GM12878 (cell line): ENCODE results near the gene SLCO2B1.

ENCODE experiments used
- CEBPB ChIP-seq, 2 experiments: fragments of 150-350 bp in 1 of 2; IDR thresholded peaks; 2 replicates each; pipeline ENCODE4 v1.6.1; 2012 to 2014; ENCODE audit warnings: low read depth in 2 of 2, low read length in 2 of 2, borderline replicate concordance in 1 of 2, inconsistent platforms in 1 of 2
- CTCF ChIP-seq, 3 experiments: IDR thresholded peaks in 2 of 3; conservative IDR thresholded peaks in 1 of 3; 2 replicates each; pipeline ENCODE4 v1.5.1; 2011; ENCODE audit warnings: low read depth in 3 of 3, low read length in 3 of 3, mild to moderate bottlenecking in 3 of 3, control low read depth in 2 of 3, moderate library complexity in 2 of 3, inconsistent platforms in 1 of 3, mixed read lengths in 1 of 3; ENCODE audit not compliant: control insufficient read depth in 2 of 3, insufficient read depth in 1 of 3; ENCODE audit errors: extremely low read depth in 1 of 3
- EP300 ChIP-seq, 2 experiments: fragments of 150-350 bp in 1 of 2; IDR thresholded peaks; 2 replicates each; pipeline ENCODE4 v1.6.1; 2011 to 2012; ENCODE audit warnings: low read depth in 2 of 2, low read length in 2 of 2, borderline replicate concordance in 1 of 2, improper control_type of control experiment in 1 of 2, inconsistent platforms in 1 of 2; ENCODE audit not compliant: control insufficient read depth in 1 of 2
- EZH2 ChIP-seq: IDR thresholded peaks from 2 replicates; pipeline ENCODE4 v1.6.1; 2012; ENCODE audit warnings: low read depth, mild to moderate bottlenecking, control low read depth, inconsistent platforms, low read length, borderline replicate concordance; ENCODE audit not compliant: control insufficient read depth
- LARP7 ChIP-seq: fragments of 450-650 bp; IDR thresholded peaks from 2 replicates; pipeline ENCODE4 v1.6.1; 2017; ENCODE audit warnings: mild to moderate bottlenecking
- MEF2A ChIP-seq: IDR thresholded peaks from 2 replicates; pipeline ENCODE4 v1.6.1; 2011; ENCODE audit warnings: low read depth, mild to moderate bottlenecking, low read length, moderate library complexity; ENCODE audit not compliant: insufficient read depth
- POLR2A ChIP-seq: IDR thresholded peaks from 2 replicates; pipeline ENCODE4 v1.6.1; 2011; ENCODE audit warnings: low read depth, mild to moderate bottlenecking, low read length
- SREBF2 ChIP-seq: IDR thresholded peaks from 2 replicates; pipeline ENCODE4 v1.6.1; 2012; ENCODE audit warnings: mild to moderate bottlenecking, low read length
- SUPT20H ChIP-seq: IDR thresholded peaks from 2 replicates; pipeline ENCODE4 v1.6.1; 2011; ENCODE audit warnings: low read depth, mild to moderate bottlenecking, low read length, moderate library complexity, borderline replicate concordance; ENCODE audit not compliant: control insufficient read depth
- TAF1 ChIP-seq: IDR thresholded peaks from 2 replicates; pipeline ENCODE4 v1.6.1; 2011; ENCODE audit warnings: mild to moderate bottlenecking, low read depth, low read length, borderline replicate concordance
- ZNF207 ChIP-seq: fragments of 450-650 bp; IDR thresholded peaks from 2 replicates; pipeline ENCODE4 v1.6.1; 2014; ENCODE audit warnings: antibody characterized with exemption, mild to moderate bottlenecking, borderline replicate concordance
- TF ChIP-seq, protein P1 (sequence below): IDR thresholded peaks from 2 replicates; pipeline ENCODE4 v1.6.1; 2012; ENCODE audit warnings: low read depth, low read length, improper control_type of control experiment
- TF ChIP-seq, protein P2 (sequence below): fragments of 450-650 bp; IDR thresholded peaks from 2 replicates; pipeline ENCODE4 v1.6.1; 2014; ENCODE audit warnings: mild to moderate bottlenecking

- TF ChIP-seq, protein P1, sequence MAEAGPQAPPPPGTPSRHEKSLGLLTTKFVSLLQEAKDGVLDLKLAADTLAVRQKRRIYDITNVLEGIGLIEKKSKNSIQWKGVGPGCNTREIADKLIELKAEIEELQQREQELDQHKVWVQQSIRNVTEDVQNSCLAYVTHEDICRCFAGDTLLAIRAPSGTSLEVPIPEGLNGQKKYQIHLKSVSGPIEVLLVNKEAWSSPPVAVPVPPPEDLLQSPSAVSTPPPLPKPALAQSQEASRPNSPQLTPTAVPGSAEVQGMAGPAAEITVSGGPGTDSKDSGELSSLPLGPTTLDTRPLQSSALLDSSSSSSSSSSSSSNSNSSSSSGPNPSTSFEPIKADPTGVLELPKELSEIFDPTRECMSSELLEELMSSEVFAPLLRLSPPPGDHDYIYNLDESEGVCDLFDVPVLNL: no peak
- TF ChIP-seq POLR2A (no peak), MEF2A (no peak), SREBF2 (no peak), EZH2 (no peak), CTCF (IDR thresholded peaks at IDR 0.05 in 2 of 3, conservative IDR thresholded peaks at IDR 0.05 in 1 of 3; ENCODE audit: control insufficient read depth in 2 of 3, extremely low read depth in 1 of 3, insufficient read depth in 1 of 3, low read depth in 3 of 3, low read length in 3 of 3) (no peak), ZNF207 (no peak), SUPT20H (no peak), EP300 (IDR thresholded peaks at IDR 0.05; ENCODE audit: borderline replicate concordance in 1 of 2, control insufficient read depth in 1 of 2, low read depth in 2 of 2, low read length in 2 of 2) (no peak), TAF1 (no peak), LARP7 (no peak), CEBPB (IDR thresholded peaks at IDR 0.05; ENCODE audit: borderline replicate concordance in 1 of 2, low read depth in 2 of 2, low read length in 2 of 2) (no peak)
- TF ChIP-seq, protein P2, sequence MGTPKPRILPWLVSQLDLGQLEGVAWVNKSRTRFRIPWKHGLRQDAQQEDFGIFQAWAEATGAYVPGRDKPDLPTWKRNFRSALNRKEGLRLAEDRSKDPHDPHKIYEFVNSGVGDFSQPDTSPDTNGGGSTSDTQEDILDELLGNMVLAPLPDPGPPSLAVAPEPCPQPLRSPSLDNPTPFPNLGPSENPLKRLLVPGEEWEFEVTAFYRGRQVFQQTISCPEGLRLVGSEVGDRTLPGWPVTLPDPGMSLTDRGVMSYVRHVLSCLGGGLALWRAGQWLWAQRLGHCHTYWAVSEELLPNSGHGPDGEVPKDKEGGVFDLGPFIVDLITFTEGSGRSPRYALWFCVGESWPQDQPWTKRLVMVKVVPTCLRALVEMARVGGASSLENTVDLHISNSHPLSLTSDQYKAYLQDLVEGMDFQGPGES: no peak
Observed at GRCh38 chr11:75195167-75195962, 44.5 kb downstream of the SLCO2B1 start.
